Activated CD8-positive, alpha-beta memory T cell treated with anti-CD3 and anti-CD28 coated beads for 36 hours (primary cell): ENCODE data around the gene ZNF488. TPM values are rescaled to one million over a fixed set of nuclear protein-coding genes. Genes with fewer than 3 reads are reported as not detected.

Experiments used
- CTCF ChIA-PET: fragments of 350-600 bp; sonication (Branson Sonifier 250); formaldehyde crosslinking; loops from one replicate; lab custom pipeline; 2021; ENCODE audit warnings: antibody characterized with exemption; lab: Charles Lee
- POLR2A ChIA-PET: fragments of 350-600 bp; sonication (Branson Sonifier 250); formaldehyde crosslinking; loops from one replicate; lab custom pipeline; 2021; ENCODE audit warnings: antibody characterized with exemption; lab: Charles Lee
- total RNA-seq, 2 experiments: library from RNA; stranded (reverse); gene quantifications; one replicate each; pipeline ENCODE4 v1.2.3, GENCODE V29; 2021

Gene ZNF488
- total RNA-seq, 2 experiments from 2014 or later, result 0.34 to 0.38 TPM

DNA sequence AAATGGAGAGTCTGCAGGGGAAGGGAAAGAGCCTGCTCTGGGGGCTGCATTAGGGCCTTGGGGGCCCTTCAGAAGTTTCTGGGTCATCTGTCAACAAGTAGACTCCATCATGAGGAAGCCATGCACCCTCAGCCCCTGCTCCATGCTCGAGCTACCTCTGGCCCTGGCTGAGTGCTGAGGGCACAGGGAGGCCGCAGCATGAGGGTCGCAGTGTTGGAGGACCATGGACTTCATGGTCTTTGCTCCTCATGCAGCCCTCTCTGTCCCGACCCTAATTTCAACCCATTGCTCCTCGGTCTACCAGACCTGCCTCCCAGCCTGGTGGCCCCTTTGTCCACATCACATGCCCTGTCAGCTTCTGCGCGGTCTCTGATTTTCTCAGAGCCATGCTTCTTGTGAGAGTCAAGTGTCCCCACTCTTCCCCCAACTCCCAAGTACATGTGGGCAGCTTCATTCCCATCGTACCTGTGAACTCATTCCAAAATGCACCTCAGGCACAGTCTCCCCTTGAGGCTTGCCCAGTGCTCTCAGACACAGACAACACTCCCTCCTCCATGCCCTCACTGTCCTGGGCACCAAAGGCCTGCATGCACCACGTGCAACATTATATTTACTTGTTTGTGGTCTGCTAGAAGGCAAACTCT, 14.7 kb downstream of the ZNF488 start:
- POLR2A ChIA-PET, result no interaction called here
- CTCF ChIA-PET, result no interaction called here

GRCh38 chr10:47368431-47369180, 15.5 kb downstream of the ZNF488 start:
- CTCF ChIA-PET, result no interaction called here
- POLR2A ChIA-PET, result no interaction called here

- ChIA-PET POLR2A (no interaction called here), CTCF (no interaction called here)
Observed at GRCh38 chr10:47367646-47368045, 16.4 kb downstream of the ZNF488 start.

DNA sequence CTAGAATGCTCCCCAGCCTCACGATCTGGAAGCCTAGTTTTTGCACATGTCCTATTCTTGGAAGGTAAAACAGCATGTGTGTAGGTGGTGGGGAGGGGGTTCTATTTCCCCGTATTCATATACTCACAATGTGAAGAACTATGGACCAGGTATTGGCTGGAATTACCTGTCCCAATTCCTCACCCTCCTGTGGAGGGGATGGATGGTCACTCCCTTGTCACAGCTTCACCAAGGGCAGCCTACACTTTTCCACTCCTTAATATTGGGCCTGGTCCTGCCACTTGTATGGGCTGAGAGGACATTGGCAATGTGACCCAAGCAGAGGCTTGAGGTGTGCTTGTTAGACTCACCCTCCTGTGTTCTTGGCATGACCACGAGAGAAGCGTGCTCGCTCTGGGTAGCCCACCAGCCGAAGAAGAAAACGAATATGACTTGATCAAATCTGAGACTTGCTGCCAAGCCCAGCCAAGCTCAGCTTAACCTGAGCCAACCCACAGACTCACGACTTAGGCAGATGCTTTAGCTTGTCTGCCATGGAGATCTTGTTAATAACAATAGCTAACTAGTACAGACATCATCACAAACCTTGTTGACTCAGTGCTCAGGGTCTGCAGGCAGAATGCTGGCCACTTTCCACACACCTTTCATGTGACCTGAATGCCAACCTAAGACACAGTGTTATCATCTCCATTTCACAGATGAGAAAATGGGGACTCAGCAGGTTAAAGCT, 17.2 kb downstream of the ZNF488 start:
- POLR2A ChIA-PET, result no interaction called here
- CTCF ChIA-PET, result no interaction called here

DNA sequence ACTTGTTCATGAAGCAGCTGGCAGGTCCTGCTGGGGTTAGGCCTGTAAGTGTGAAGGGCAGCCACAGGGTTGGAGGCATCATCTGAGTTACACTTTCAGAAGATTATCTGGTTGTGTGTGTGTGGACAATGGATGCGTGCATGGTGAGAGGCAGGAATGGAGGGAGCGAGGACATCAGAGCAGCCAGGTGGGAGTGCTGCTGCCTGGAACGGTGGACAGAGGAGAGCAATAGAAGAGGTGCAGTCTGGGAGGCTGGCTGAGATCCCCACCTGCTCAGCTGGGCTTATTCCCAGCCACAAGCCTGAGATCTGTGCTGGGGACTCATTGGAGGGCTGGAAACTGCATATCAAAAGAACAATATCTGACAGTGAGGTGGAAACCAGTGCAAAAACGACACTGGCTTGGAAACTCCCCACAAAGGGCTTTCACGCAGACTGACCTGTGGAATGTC, 17.9 kb downstream of the ZNF488 start:
- ChIA-PET POLR2A (no interaction called here), CTCF (no interaction called here)

GRCh38 chr10:47365431-47366180, 18.5 kb downstream of the ZNF488 start:
- ChIA-PET POLR2A (no interaction called here), CTCF (no interaction called here)

- ChIA-PET POLR2A (no interaction called here), CTCF (interaction anchor here (0.6 kb wide), 1 partner anchor 285 kb away, joined by 3 read pairs; no protein-coding TSS in a partner anchor)
Observed at GRCh38 chr10:47364911-47365310, 19.2 kb downstream of the ZNF488 start.

- CTCF ChIA-PET, result interaction anchor here (0.6 kb wide), 1 partner anchor 284 kb away, joined by 3 read pairs; no protein-coding TSS in a partner anchor
- POLR2A ChIA-PET, result no interaction called here
Observed at GRCh38 chr10:47364366-47364765, 19.7 kb downstream of the ZNF488 start.

DNA sequence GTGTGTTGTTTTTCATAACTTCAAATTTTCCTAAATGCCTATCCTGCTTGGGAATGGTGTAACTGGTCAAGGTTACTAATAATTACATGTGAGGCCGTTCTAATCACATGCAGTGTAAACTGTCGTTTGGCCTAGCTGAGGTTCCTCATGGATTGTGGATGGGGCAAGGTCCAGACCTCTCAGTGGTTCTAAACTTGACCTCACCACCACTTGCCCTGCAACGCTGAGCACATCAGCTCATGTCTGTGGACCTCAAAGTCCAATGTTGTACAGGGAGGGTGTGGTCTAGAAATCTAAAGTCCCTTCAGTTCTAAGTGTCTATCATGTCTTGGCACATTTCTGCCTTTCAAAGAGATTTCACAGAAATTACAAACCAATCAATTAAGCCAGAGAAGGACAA, 20.3 kb downstream of the ZNF488 start:
- POLR2A ChIA-PET, result no interaction called here
- CTCF ChIA-PET, result no interaction called here

DNA sequence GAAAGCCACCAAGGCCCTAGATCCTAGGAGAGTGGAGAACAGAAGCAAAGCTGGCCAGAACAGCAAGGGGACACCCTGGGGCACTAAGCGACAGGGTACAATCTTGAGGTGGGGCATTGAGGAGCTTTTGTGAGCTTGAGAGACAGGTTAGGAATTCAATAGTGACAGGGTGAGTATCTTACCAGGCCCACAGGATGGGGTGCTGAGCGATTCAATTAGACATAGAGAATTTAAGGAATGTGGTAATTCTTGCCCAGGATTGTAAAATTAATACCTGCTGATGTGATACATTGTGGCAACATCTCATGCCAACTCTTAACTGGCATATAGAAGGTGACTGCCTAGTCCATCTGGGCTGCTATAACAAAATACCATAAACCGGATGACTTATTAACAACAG, 21.9 kb downstream of the ZNF488 start:
- ChIA-PET POLR2A (no interaction called here), CTCF (no interaction called here)

DNA sequence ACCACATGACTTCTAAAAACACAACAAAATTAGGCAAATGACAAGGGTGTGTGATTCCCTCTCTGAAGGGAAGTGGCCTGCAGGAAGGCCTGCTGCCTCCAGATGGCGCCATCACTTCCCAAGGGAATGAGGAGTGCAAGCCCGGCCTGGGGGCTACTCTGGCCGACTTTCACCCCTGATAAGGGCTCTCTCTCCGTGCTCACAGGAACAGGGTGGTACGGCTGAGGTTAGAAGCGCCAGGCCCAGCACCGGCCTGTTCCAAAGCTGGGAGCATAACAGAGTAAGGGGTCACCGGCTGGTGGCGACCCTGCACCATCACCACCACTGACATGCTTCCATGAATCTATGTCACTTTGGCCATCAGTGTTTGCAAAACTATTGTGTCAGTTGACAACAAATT, 22.8 kb downstream of the ZNF488 start:
- POLR2A ChIA-PET, result no interaction called here
- CTCF ChIA-PET, result no interaction called here

GRCh38 chr10:47360419-47361040, 23.6 kb downstream of the ZNF488 start:
- POLR2A ChIA-PET, result no interaction called here
- CTCF ChIA-PET, result no interaction called here

DNA sequence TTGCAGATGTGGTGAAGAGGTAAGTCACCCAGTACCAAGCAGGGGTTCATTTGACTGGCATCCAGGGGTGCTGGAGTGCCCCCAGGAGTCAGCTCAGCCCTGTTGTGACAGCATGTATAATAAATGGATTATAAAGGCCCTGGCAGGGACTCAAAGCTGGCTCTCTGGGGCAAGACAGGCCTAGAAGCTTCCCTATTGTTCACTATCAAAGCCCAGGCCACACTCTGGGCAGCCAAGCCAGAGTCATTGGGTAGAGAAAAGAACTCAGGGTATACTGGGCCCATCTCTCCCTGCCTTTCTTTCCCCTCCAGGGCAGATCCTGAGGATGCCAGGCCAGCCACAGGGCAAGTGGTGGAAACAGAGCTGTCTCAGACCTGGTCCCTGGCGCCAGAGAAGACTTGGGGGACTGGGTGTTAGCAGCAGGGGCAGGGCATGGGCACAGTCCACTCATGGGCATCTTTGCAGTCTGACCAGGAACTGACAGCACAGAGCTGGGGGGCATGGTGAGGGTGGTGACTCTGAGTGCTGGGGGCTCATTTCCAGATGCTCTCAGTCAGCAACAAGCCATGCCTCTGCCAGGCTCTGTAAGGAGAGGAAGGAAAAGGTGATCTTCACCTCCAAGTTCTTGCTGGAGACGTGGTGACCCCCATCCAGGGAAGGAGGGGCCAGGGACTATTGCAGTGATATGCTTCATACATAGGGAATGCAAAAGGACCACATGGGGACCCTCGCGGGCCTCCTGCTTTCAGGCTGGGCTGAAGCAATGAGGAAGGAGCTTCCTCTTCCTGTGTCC, 24.3 kb downstream of the ZNF488 start:
- ChIA-PET CTCF (no interaction called here), POLR2A (no interaction called here)

- POLR2A ChIA-PET, result no interaction called here
- CTCF ChIA-PET, result no interaction called here
Observed at GRCh38 chr10:47359101-47359500, 25.0 kb downstream of the ZNF488 start.

DNA sequence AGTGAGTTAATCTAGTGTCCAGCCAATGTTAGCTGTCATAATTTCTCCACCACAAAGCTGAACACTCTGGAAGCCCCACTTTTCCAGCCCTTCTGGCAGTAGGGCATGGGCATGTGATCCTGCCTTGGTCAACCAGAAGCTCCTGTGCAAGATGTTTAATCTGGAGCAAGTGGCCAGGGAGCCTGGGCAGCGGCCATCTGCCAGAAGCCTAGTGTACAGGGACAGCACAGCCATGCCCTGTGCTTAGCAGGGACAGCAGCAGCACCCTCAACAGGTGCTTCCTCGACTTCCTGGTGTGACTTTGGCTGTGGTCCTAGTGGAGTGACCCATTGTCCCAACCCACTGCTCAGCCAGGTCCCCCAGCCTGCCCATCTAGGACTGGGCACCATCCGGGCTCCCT, 25.6 kb downstream of the ZNF488 start:
- ChIA-PET CTCF (no interaction called here), POLR2A (no interaction called here)

DNA sequence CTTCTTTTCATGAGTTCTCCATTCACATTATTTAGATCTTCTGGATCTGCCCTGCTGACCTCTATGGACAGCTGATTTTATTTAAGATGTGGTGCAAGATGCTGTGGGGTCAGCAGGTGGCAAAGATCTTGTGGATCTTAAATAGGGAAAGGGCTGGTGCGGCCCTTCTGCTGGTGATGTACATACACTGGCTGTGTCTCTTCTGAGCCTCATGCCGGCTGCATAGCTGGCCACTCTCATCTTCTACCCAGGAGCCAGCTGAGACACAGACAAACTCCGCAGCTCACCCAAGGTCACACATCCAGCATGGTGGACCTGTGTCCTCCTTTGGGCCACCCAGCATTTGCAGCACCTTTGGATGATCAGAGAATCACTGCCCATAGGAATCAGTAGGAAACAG, 26.2 kb downstream of the ZNF488 start:
- ChIA-PET POLR2A (no interaction called here), CTCF (no interaction called here)

GRCh38 chr10:47357131-47357582, 26.9 kb downstream of the ZNF488 start:
- CTCF ChIA-PET, result no interaction called here
- POLR2A ChIA-PET, result no interaction called here

DNA sequence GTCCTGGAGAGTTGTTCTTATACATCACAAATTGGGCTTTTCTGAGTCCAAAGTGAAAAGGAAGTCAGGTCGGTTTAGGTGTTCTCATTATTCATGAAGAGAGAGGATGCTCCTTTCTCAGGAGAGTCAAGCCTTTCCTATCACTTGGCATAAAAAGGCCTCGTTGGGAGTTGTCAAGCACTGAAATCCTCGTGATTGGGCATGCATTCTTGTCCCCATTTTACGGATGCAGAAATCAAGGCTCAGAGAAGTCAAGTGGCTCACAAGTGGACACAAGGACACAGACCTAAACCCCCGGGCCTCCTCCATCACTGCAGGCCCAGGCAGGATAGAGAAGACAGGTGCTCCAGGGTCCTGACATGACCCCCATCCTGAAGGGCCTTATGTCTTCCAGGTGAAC, 27.4 kb downstream of the ZNF488 start:
- CTCF ChIA-PET, result no interaction called here
- POLR2A ChIA-PET, result no interaction called here

- ChIA-PET CTCF (no interaction called here), POLR2A (no interaction called here)
Observed at GRCh38 chr10:47354900-47355299, 29.2 kb downstream of the ZNF488 start.
